ENCODE measurements around the gene DRAP1. TPM values are rescaled to one million over a fixed set of nuclear protein-coding genes. Genes with fewer than 3 reads are reported as not detected.

DRAP1 gene
- total RNA-seq, 2 donors from 2014 or later, result 53.4 to 91.5 TPM

GRCh38 chr11:65900125-65900898 lies 18.9 kb upstream of the DRAP1 start, which contains the start of gene FOSL1:
Gene FOSL1 (minus strand): TSS chr11:65900388. CDS start chr11:65900339, 49 bp downstream.
- no peaks in the 10 kb centered on the region for H3K9me3 ChIP-seq
- no peaks in the 10 kb centered on the region for H3K27me3 ChIP-seq
- peak within 1 kb of the TSS; percentile 53 for H3K4me3 ChIP-seq
- H3K4me1 ChIP-seq, result peaks cover 9% of the 10 kb centered on the region
- DNase-seq, result peak; percentile 96
- intact Hi-C loops (cut with DNase I), result no loop called here
- TF ChIP-seq, protein P1, sequence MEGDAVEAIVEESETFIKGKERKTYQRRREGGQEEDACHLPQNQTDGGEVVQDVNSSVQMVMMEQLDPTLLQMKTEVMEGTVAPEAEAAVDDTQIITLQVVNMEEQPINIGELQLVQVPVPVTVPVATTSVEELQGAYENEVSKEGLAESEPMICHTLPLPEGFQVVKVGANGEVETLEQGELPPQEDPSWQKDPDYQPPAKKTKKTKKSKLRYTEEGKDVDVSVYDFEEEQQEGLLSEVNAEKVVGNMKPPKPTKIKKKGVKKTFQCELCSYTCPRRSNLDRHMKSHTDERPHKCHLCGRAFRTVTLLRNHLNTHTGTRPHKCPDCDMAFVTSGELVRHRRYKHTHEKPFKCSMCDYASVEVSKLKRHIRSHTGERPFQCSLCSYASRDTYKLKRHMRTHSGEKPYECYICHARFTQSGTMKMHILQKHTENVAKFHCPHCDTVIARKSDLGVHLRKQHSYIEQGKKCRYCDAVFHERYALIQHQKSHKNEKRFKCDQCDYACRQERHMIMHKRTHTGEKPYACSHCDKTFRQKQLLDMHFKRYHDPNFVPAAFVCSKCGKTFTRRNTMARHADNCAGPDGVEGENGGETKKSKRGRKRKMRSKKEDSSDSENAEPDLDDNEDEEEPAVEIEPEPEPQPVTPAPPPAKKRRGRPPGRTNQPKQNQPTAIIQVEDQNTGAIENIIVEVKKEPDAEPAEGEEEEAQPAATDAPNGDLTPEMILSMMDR (IDR thresholded peaks at IDR 0.05), result no peak
- H3K27ac ChIP-seq, result peak within 1 kb of the TSS; percentile 34
- H3K9ac ChIP-seq (ENCODE audit: low read depth in 2 of 2, low read length in 2 of 2), result peak within 1 kb of the TSS; percentile 51
- no peaks in the 10 kb centered on the region for H3K36me3 ChIP-seq

DNA sequence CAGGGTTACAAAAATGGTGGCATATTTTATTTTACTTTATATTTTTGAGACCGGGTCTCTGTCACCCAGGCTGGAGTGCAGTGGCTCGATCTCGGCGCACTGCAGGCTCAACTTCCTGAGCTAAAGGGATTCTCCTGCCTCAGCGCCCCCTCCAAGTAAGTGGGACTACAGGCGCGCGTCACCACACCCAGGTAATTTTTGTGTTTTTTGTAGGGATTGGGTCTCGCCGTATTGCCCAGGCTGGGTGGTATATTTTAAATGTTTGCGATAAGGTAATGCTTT lies 18.4 kb upstream of the DRAP1 start:
- no peak overlapping the region for H3K9ac ChIP-seq (ENCODE audit: low read depth in 2 of 2, low read length in 2 of 2)
- H3K9me3 ChIP-seq, result no peaks in the 10 kb centered on the region
- intact Hi-C loops (cut with DNase I), result no loop called here
- DNase-seq, result no peak
- no peaks in the 10 kb centered on the region for H3K27me3 ChIP-seq
- TF ChIP-seq, protein P1 (IDR thresholded peaks at IDR 0.05), result no peak
- H3K4me1 ChIP-seq, result peaks cover 9% of the 10 kb centered on the region
- no peaks in the 10 kb centered on the region for H3K36me3 ChIP-seq
- H3K4me3 ChIP-seq, result peak overlapping the region; percentile 53
- peak overlapping the region; percentile 32 for H3K27ac ChIP-seq

DNA sequence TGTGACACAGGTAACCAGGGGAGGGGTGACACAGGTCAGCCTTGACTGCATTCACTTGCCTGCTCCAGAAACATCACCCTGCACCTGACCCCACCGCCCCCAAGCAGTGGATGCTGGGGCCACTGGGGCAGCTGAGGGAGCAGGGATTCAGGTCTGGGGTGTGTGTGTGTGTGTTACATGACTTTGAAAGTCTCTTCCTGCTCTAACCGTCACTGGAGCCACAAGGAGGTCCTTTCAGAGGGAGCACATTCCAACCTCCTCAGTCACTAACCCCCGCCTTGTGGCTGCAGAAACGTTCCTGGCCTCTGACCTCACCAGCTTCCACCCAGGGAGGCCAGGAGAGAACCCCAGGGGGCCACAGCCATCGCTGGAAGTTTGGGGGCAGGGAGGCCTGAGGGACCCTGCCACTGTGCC lies 16.2 kb upstream of the DRAP1 start:
- Histone ChIP-seq H3K9ac (ENCODE audit: low read depth in 2 of 2, low read length in 2 of 2) (no peak overlapping the region), H3K36me3 (no peaks in the 10 kb centered on the region), H3K27ac (no peak overlapping the region), H3K9me3 (no peaks in the 10 kb centered on the region), H3K4me1 (peaks cover 9% of the 10 kb centered on the region), H3K4me3 (no peak overlapping the region), H3K27me3 (no peaks in the 10 kb centered on the region)
- TF ChIP-seq, protein P1 (IDR thresholded peaks at IDR 0.05), result no peak
- no peak for DNase-seq
- intact Hi-C loops (cut with DNase I), result no loop called here

DNA sequence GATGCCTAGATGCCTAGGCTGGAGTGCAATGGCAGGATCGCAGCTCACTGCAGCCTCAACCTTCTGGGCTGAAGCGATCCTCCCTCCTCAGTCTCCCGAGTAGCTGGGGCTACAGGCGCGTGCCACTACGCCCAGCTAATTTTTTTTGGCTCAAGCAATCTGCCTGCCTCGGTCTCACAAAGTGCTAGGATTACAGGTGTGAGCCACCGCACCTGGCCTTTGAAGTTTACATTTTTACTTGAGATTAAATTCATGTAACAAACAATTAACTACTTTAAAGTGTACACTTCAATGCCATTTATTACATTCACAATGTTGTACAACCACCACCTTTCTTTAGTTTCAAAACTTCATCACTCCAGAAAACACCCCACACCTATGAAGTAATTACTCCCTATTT lies 15.5 kb upstream of the DRAP1 start:
- Histone ChIP-seq H3K9ac (ENCODE audit: low read depth in 2 of 2, low read length in 2 of 2) (no peak overlapping the region), H3K27me3 (no peaks in the 10 kb centered on the region), H3K4me3 (no peak overlapping the region), H3K27ac (no peak overlapping the region), H3K36me3 (no peaks in the 10 kb centered on the region), H3K4me1 (peaks cover 9% of the 10 kb centered on the region), H3K9me3 (no peaks in the 10 kb centered on the region)
- intact Hi-C loops (cut with DNase I), result no loop called here
- no peak for DNase-seq
- TF ChIP-seq, protein P1 (IDR thresholded peaks at IDR 0.05), result no peak

DNA sequence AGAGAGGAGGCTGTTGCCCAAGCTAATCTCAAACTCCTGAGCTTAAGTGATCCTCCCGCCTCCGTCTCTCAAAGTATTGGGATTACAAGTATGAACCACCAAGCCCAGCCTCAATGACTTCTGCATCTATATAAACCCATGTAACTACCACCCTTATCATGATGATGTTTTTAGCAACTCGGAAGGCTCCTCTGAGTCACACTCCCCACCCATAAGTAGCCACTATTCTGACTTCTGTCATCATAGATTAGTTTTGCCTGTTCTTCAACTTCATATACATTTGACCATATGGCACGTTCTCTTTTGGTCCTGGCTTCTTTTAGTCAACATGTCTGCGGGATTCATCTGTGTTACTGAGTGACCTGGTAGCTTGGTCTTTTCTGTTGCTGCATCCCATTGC lies 12.6 kb upstream of the DRAP1 start:
- intact Hi-C loops (cut with DNase I), result no loop called here
- Histone ChIP-seq H3K4me3 (no peak overlapping the region), H3K27me3 (no peaks in the 10 kb centered on the region)

More for the DNA sequence above, 12.6 kb upstream of the DRAP1 start:
- TF ChIP-seq, protein P1 (IDR thresholded peaks at IDR 0.05), result no peak
- H3K9me3 ChIP-seq, result no peaks in the 10 kb centered on the region
- peaks cover 2% of the 10 kb centered on the region for H3K4me1 ChIP-seq
- H3K9ac ChIP-seq (ENCODE audit: low read depth in 2 of 2, low read length in 2 of 2), result no peak overlapping the region
- no peak for DNase-seq
- H3K27ac ChIP-seq, result no peak overlapping the region
- H3K36me3 ChIP-seq, result no peaks in the 10 kb centered on the region

Data from colonic mucosa (tissue), 4 donors.